MCF 10A (cell line): ENCODE results near the gene RAPGEF1. TPM values are rescaled to one million over a fixed set of nuclear protein-coding genes. Genes with fewer than 3 reads are reported as not detected.
A peak's percentile ranks its signal among the peaks of the same experiment; 100 is the strongest.

Source experiments
- BruUV-seq: library from RNA; stranded (reverse); fragments of 400-500 nt; replicated peaks from 2 replicates; lab custom pipeline; 2021; lab: Mats Ljungman, UMichigan
- CTCF ChIA-PET: fragments of 300-600 bp; sonication (Branson Sonifier 250); formaldehyde crosslinking; extraction: SDS; loops from one replicate; lab custom pipeline; 2021; ENCODE audit warnings: antibody characterized with exemption, inconsistent platforms; lab: Yijun Ruan, JAX
- POLR2A ChIA-PET: fragments of 300-600, 350-650 bp; sonication (Branson Sonifier 250); formaldehyde crosslinking; extraction: SDS; loops from one replicate; lab custom pipeline; 2020; ENCODE audit warnings: antibody characterized with exemption, inconsistent platforms; lab: Yijun Ruan, JAX
- DNase-seq: peaks from one replicate; pipeline ENCODE4 v3.0.0-alpha.2; 2018; ENCODE audit not compliant: unreplicated experiment
- H3K27ac Mint-ChIP-seq: one replicate; pipeline ENCODE4 v1.8.0; 2022; ENCODE audit warnings: mild to moderate bottlenecking, low read depth, mixed read lengths; ENCODE audit not compliant: unreplicated experiment
- H3K27me3 Mint-ChIP-seq: one replicate; pipeline ENCODE4 v1.8.0; 2022; ENCODE audit warnings: mixed read lengths; ENCODE audit not compliant: insufficient read depth, unreplicated experiment
- H3K36me3 Mint-ChIP-seq: one replicate; pipeline ENCODE4 v1.8.0; 2022; ENCODE audit warnings: mild to moderate bottlenecking, moderate library complexity, mixed read lengths; ENCODE audit not compliant: insufficient read depth, unreplicated experiment
- H3K4me1 Mint-ChIP-seq: one replicate; pipeline ENCODE4 v1.8.0; 2022; ENCODE audit warnings: mixed read lengths; ENCODE audit not compliant: insufficient read depth, unreplicated experiment
- H3K4me3 Mint-ChIP-seq: one replicate; pipeline ENCODE4 v1.8.0; 2022; ENCODE audit warnings: mild to moderate bottlenecking, moderate library complexity, mixed read lengths; ENCODE audit not compliant: unreplicated experiment
- H3K9me3 Mint-ChIP-seq: one replicate; pipeline ENCODE4 v1.8.0; 2022; ENCODE audit warnings: mixed read lengths; ENCODE audit not compliant: unreplicated experiment
- CTCF ChIP-seq: fragments of 200-600 bp; IDR thresholded peaks from one replicate; pipeline ENCODE4 v1.8.0; 2022; ENCODE audit warnings: antibody characterized with exemption, mild to moderate bottlenecking; ENCODE audit not compliant: unreplicated experiment
- intact Hi-C: fragments of 100-400 bp; cut with micrococcal nuclease; formaldehyde crosslinking; loops from 2 replicates; pipeline ENCODE4 v1.14.1; 2022
- total RNA-seq: library from RNA; stranded (reverse); gene quantifications from 2 replicates; pipeline ENCODE4 v1.2.3, GENCODE V29; 2022

RAPGEF1 gene
- total RNA-seq, 1 experiment from 2014 or later: 55.4 TPM

- DNase-seq: no peak
- Mint-ChIP-seq H3K4me1 (peaks cover 6% of the 10 kb centered on the region), H3K27ac (no peak overlapping the region), H3K36me3 (peaks cover 14% of the 10 kb centered on the region), H3K9me3 (no peaks in the 10 kb centered on the region), H3K4me3 (no peak overlapping the region), H3K27me3 (no peaks in the 10 kb centered on the region)
- TF ChIP-seq CTCF: no peak
- ChIA-PET CTCF (interaction anchor here (0.6 to 0.9 kb wide), 6 partner anchors 10 to 369 kb away, joined by 3 to 5 read pairs (median 3); no protein-coding TSS in a partner anchor), POLR2A (interaction anchor here (0.6 to 1.7 kb wide), 6 partner anchors 8 to 66 kb away, joined by 3 to 9 read pairs (median 4); no protein-coding TSS in a partner anchor)
- no TSS peak for BruUV-seq
- intact Hi-C loops: no loop called here
These were observed 20.5 kb downstream of the RAPGEF1 start for GRCh38 chr9:131719262-131719908.

- Mint-ChIP-seq H3K4me1 (peaks cover 12% of the 10 kb centered on the region), H3K27ac (no peak overlapping the region), H3K27me3 (no peaks in the 10 kb centered on the region), H3K36me3 (peaks cover 8% of the 10 kb centered on the region), H3K4me3 (no peak overlapping the region), H3K9me3 (no peaks in the 10 kb centered on the region)
- BruUV-seq: no TSS peak
- TF ChIP-seq CTCF: no peak
- CTCF ChIA-PET: interaction anchor here (0.7 to 1.5 kb wide), 3 partner anchors 12 to 21 kb away, joined by 3 to 6 read pairs (median 3); no protein-coding TSS in a partner anchor
- intact Hi-C loops: no loop called here
- POLR2A ChIA-PET: interaction anchor here (0.8 to 1.2 kb wide), 2 partner anchors 8 to 55 kb away, joined by 3 read pairs; no protein-coding TSS in a partner anchor
- no peak for DNase-seq
These were observed 22.0 kb downstream of the RAPGEF1 start for GRCh38 chr9:131717719-131718460.

- Mint-ChIP-seq H3K36me3 (peaks cover 3% of the 10 kb centered on the region), H3K9me3 (no peaks in the 10 kb centered on the region), H3K27ac (no peak overlapping the region), H3K27me3 (no peaks in the 10 kb centered on the region), H3K4me1 (peaks cover 18% of the 10 kb centered on the region), H3K4me3 (no peak overlapping the region)
- ChIA-PET POLR2A (interaction anchor here (1.0 to 3.6 kb wide), 3 partner anchors 11 to 38 kb away, joined by 3 to 49 read pairs (median 30); no protein-coding TSS in a partner anchor), CTCF (interaction anchor here (0.8 to 0.9 kb wide), 2 partner anchors 20 to 25 kb away, joined by 3 to 4 read pairs; no protein-coding TSS in a partner anchor)
- no peak for DNase-seq
- intact Hi-C loops: no loop called here
- no TSS peak for BruUV-seq
- TF ChIP-seq CTCF: no peak
These were observed 24.0 kb downstream of the RAPGEF1 start for GRCh38 chr9:131715906-131716305.

- intact Hi-C loops: loop anchor here (1.0 to 5.0 kb wide), 3 partner anchors 18 to 83 kb away; no protein-coding TSS in a partner anchor
- Mint-ChIP-seq H3K27ac (peak overlapping the region; percentile 96), H3K27me3 (no peaks in the 10 kb centered on the region), H3K36me3 (no peaks in the 10 kb centered on the region), H3K4me1 (peaks cover 23% of the 10 kb centered on the region), H3K4me3 (peak overlapping the region; percentile 53), H3K9me3 (no peaks in the 10 kb centered on the region)
- TF ChIP-seq CTCF: no peak
- BruUV-seq: no TSS peak
- ChIA-PET POLR2A (interaction anchor here (0.6 to 3.6 kb wide), 18 partner anchors 8 to 318 kb away, joined by 3 to 49 read pairs (median 8); no protein-coding TSS in a partner anchor), CTCF (interaction anchor here (0.5 to 2.6 kb wide), 13 partner anchors 10 to 519 kb away, joined by 3 to 10 read pairs (median 4); no protein-coding TSS in a partner anchor)
- no peak for DNase-seq
These were observed 25.1 kb downstream of the RAPGEF1 start for GRCh38 chr9:131714821-131715220.
